CD4-positive, alpha-beta T cell treated with Interleukin-4 for 4 hours (primary cell): ENCODE measurements around the gene HPCAL1.
A peak's percentile ranks its signal among the peaks of the same experiment; 100 is the strongest.

Experiments
- DNase-seq: peaks from one replicate; pipeline ENCODE4 v3.0.0-alpha.2; 2020

The HPCAL1 gene

GRCh38 chr2:10325278-10326145 lies 22.8 kb downstream of the HPCAL1 start:
- no peak for DNase-seq

- DNase-seq: no peak
Observed at GRCh38 chr2:10326151-10326616, 23.5 kb downstream of the HPCAL1 start.

GRCh38 chr2:10326707-10327594 lies 24.2 kb downstream of the HPCAL1 start:
- DNase-seq: no peak

- peak; percentile 17 for DNase-seq
Observed at GRCh38 chr2:10327896-10328669, 25.4 kb downstream of the HPCAL1 start.

- DNase-seq: no peak
Observed at GRCh38 chr2:10328670-10329579, 26.2 kb downstream of the HPCAL1 start.

- no peak for DNase-seq
Observed at GRCh38 chr2:10329580-10329879, 26.8 kb downstream of the HPCAL1 start.

- peak; percentile 37 for DNase-seq
Observed at GRCh38 chr2:10329880-10330699, 27.4 kb downstream of the HPCAL1 start.

- no peak for DNase-seq
Observed at GRCh38 chr2:10330700-10331026, 28.0 kb downstream of the HPCAL1 start.

- peak; percentile 63 for DNase-seq
Observed at GRCh38 chr2:10331027-10331701, 28.5 kb downstream of the HPCAL1 start.

- DNase-seq: peak; percentile 53
Observed at GRCh38 chr2:10331702-10332401, 29.1 kb downstream of the HPCAL1 start.

GRCh38 chr2:10332402-10333246 lies 29.9 kb downstream of the HPCAL1 start:
- no peak for DNase-seq

- no peak for DNase-seq
Observed at GRCh38 chr2:10333247-10333613, 30.5 kb downstream of the HPCAL1 start.

- no peak for DNase-seq
Observed at GRCh38 chr2:10333966-10334365, 31.3 kb downstream of the HPCAL1 start.

GRCh38 chr2:10335046-10335840 lies 32.5 kb downstream of the HPCAL1 start:
- no peak for DNase-seq

- no peak for DNase-seq
Observed at GRCh38 chr2:10336283-10336682, 33.6 kb downstream of the HPCAL1 start.

GRCh38 chr2:10337449-10338269 lies 35.0 kb downstream of the HPCAL1 start:
- no peak for DNase-seq
